HL-60 (cell line): ENCODE measurements around the gene PPP1CC.

ENCODE experiments used
- DNase-seq, 2 experiments: peaks; one replicate each; pipeline ENCODE4 v3.0.0-alpha.2; 2010 to 2020; ENCODE audit warnings: low read depth in 1 of 2, low spot score in 1 of 2
- H3K27ac ChIP-seq: fragments of 250-450 bp; sonication (Bioruptor Pico); replicated peaks from 2 replicates; pipeline ENCODE4 v1.5.1; 2020; ENCODE audit warnings: mild to moderate bottlenecking, moderate library complexity
- H3K27me3 ChIP-seq: fragments of 250-450 bp; sonication (Bioruptor Pico); 2 replicates; pipeline ENCODE4 v1.5.1; 2021; ENCODE audit warnings: mild to moderate bottlenecking, moderate library complexity; ENCODE audit not compliant: insufficient read depth, poor library complexity, severe bottlenecking
- H3K4me3 ChIP-seq: replicated peaks from 2 replicates; pipeline ENCODE4 v1.5.1; 2011; ENCODE audit warnings: mild to moderate bottlenecking, control low read depth, low read length; ENCODE audit not compliant: insufficient read depth
- GABPA ChIP-seq: IDR thresholded peaks from 2 replicates; pipeline ENCODE4 v1.6.1; 2012; ENCODE audit warnings: low read depth
- POLR2AphosphoS5 ChIP-seq: IDR thresholded peaks from 2 replicates; pipeline ENCODE4 v1.6.1; 2012; ENCODE audit warnings: low read depth
- SPI1 ChIP-seq: IDR thresholded peaks from 2 replicates; pipeline ENCODE4 v1.6.1; 2012; ENCODE audit warnings: low read depth, mild to moderate bottlenecking, borderline replicate concordance
- TF ChIP-seq, protein P1 (sequence below): IDR thresholded peaks from 2 replicates; pipeline ENCODE4 v1.6.1; 2012; ENCODE audit warnings: low read depth; ENCODE audit not compliant: insufficient replicate concordance
- TF ChIP-seq, protein P2 (sequence below): IDR thresholded peaks from one replicate; pipeline ENCODE4 v1.5.1; 2011; ENCODE audit warnings: low read length, control low read depth, inconsistent platforms; ENCODE audit not compliant: insufficient read depth

Gene PPP1CC

DNA sequence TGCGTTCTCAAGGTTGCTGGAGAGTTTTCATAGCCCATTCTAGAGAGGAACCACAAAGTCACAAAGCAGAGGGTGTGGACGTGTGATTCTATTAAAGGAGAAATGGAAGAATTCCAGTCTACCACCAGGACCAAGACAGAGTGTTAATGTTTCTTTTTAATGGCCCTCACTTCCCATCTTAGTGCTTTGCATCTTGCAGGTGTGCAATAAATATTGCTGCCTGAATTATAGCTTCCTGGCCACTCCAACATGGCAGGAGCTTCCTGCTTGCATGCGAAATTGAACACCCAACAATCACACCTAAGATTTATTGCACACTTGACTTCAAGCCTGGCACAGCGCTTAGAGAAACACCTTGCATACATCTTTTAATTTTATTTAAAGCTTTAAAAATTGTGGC, 22.4 kb upstream of the PPP1CC start:
- no peaks in the 10 kb centered on the region for H3K27me3 ChIP-seq

DNA sequence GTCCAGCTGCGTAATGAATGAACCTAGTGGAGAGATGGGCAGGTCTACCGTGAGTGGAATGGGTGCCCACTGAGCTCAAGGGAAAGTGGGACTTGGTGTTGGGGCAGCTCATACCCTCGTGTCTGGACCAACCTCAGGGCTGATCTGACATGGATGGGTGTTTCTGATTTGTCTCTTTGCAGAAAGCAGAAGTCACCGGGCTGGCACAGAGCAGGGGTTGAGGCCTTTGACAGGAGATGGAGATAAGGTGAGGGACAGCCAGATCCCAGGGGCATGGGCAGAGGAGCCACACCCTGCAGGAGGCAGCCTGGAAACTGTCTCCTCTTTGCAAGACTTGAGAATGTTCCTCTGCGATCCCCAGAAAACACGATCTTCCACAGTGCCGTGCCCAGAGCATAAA, 20.9 kb upstream of the PPP1CC start:
- Histone ChIP-seq H3K27me3 (no peaks in the 10 kb centered on the region), H3K4me3 (no peak overlapping the region), H3K27ac (no peak overlapping the region)
- TF ChIP-seq, protein P1, sequence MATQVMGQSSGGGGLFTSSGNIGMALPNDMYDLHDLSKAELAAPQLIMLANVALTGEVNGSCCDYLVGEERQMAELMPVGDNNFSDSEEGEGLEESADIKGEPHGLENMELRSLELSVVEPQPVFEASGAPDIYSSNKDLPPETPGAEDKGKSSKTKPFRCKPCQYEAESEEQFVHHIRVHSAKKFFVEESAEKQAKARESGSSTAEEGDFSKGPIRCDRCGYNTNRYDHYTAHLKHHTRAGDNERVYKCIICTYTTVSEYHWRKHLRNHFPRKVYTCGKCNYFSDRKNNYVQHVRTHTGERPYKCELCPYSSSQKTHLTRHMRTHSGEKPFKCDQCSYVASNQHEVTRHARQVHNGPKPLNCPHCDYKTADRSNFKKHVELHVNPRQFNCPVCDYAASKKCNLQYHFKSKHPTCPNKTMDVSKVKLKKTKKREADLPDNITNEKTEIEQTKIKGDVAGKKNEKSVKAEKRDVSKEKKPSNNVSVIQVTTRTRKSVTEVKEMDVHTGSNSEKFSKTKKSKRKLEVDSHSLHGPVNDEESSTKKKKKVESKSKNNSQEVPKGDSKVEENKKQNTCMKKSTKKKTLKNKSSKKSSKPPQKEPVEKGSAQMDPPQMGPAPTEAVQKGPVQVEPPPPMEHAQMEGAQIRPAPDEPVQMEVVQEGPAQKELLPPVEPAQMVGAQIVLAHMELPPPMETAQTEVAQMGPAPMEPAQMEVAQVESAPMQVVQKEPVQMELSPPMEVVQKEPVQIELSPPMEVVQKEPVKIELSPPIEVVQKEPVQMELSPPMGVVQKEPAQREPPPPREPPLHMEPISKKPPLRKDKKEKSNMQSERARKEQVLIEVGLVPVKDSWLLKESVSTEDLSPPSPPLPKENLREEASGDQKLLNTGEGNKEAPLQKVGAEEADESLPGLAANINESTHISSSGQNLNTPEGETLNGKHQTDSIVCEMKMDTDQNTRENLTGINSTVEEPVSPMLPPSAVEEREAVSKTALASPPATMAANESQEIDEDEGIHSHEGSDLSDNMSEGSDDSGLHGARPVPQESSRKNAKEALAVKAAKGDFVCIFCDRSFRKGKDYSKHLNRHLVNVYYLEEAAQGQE: no peak
- peak; percentile 54; the same call in 1 of the 2 replicates for TF ChIP-seq SPI1
- no peak for DNase-seq

More for the DNA sequence above, 22.4 kb upstream of the PPP1CC start:
- no peak overlapping the region for H3K27ac ChIP-seq
- no peak overlapping the region for H3K4me3 ChIP-seq
- no peak for DNase-seq
- TF ChIP-seq, protein P1: no peak
- TF ChIP-seq SPI1 (no peak), POLR2AphosphoS5 (no peak)

DNA sequence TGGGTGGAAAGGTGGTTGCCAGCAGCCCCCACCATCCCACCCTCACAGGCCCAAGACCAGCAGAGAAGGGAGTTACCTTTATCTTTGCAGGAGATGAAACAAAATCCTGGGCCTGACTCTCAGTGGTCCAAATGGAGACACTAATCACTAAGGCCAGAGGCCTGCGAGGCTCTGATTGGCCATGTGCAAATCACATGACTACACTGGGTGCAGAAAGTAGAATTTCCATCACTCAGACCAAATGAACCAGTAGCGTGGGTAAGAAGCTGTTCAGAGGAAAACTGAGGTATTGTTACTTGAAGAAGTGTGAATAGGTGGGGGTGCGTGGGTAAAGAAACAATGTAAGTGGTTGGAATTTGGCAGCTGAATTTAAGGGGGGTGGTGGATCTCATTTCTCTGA, 20.2 kb upstream of the PPP1CC start:
- TF ChIP-seq POLR2AphosphoS5: no peak
- TF ChIP-seq, protein P2, sequence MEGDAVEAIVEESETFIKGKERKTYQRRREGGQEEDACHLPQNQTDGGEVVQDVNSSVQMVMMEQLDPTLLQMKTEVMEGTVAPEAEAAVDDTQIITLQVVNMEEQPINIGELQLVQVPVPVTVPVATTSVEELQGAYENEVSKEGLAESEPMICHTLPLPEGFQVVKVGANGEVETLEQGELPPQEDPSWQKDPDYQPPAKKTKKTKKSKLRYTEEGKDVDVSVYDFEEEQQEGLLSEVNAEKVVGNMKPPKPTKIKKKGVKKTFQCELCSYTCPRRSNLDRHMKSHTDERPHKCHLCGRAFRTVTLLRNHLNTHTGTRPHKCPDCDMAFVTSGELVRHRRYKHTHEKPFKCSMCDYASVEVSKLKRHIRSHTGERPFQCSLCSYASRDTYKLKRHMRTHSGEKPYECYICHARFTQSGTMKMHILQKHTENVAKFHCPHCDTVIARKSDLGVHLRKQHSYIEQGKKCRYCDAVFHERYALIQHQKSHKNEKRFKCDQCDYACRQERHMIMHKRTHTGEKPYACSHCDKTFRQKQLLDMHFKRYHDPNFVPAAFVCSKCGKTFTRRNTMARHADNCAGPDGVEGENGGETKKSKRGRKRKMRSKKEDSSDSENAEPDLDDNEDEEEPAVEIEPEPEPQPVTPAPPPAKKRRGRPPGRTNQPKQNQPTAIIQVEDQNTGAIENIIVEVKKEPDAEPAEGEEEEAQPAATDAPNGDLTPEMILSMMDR: no peak
- TF ChIP-seq, protein P1: no peak
- no peak for TF ChIP-seq GABPA
- no peak for TF ChIP-seq SPI1
- Histone ChIP-seq H3K27me3 (no peaks in the 10 kb centered on the region), H3K27ac (no peak overlapping the region), H3K4me3 (no peak overlapping the region)
- no peak for DNase-seq

DNA sequence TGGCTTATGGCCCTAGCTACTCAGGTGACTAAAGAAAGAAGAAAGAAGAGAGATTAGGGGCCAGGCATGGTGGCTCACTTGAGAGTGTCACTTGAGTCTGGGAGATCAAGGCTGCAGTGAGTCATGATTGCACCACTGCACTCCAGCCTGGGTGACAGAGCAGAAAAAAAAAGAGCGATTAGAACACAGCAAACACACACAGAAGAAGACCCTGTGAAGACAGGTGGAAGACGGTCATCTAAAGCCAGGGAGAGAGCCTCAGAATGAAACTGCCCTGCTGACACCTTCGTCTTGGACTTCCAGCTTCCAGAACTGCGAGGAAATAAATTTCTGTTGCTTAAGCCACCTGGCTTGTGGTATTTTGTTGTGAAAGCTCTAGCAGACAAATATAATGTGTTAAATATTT, 17.5 kb upstream of the PPP1CC start:
- H3K27me3 ChIP-seq: no peaks in the 10 kb centered on the region
- no peak for DNase-seq
- H3K4me3 ChIP-seq: no peak overlapping the region
- TF ChIP-seq, protein P2: no peak
- TF ChIP-seq POLR2AphosphoS5 (no peak), SPI1 (no peak), GABPA (no peak)
- TF ChIP-seq, protein P1: no peak
- no peak overlapping the region for H3K27ac ChIP-seq
